A549 (cell line): ENCODE results near the gene SYNE2. TPM values are rescaled to one million over a fixed set of nuclear protein-coding genes. Genes with fewer than 3 reads are reported as not detected.
A peak's percentile ranks its signal among the peaks of the same experiment; 100 is the strongest.

Experiments used
- ATAC-seq, 2 experiments: fragments of 200-7000 bp in 1 of 2; fragments of >200 bp in 1 of 2; cut with Nextera tagmentation in 1 of 2; cut with Tn5 transposase in 1 of 2; 3 replicates each; pipeline versions ENCODE4 v1.8.0 to v1.9.1; 2018 to 2020; ENCODE audit warnings: mild to moderate bottlenecking in 1 of 2, moderate library complexity in 1 of 2
- CTCF ChIA-PET: fragments of 300-600 bp; sonication (Branson Sonifier 250); formaldehyde crosslinking; extraction: SDS; loops from one replicate; lab custom pipeline; 2021; ENCODE audit warnings: antibody characterized with exemption, inconsistent platforms; lab: Yijun Ruan, JAX
- POLR2A ChIA-PET: fragments of 350-600 bp; formaldehyde crosslinking; extraction: SDS; loops from one replicate; lab custom pipeline; 2021; ENCODE audit warnings: antibody characterized with exemption, inconsistent platforms; lab: Yijun Ruan, JAX
- DNase-seq, 2 experiments: peaks; one replicate each; pipeline versions ENCODE4 v3.0.0 to v3.0.0-alpha.2; 2011 to 2016; ENCODE audit warnings: low read depth in 1 of 2, low spot score in 1 of 2
- FAIRE-seq: peaks from 2 replicates; lab custom pipeline; 2011; peaks lifted over from hg19 to GRCh38; lab: Jason Lieb, UNC
- H3K27ac ChIP-seq, 2 experiments: fragments of >200 bp; sonication (Bioruptor Twin); formaldehyde crosslinking; 3 replicates each; pipeline ENCODE4 v1.5.1; 2016 to 2017
- H3K4me1 ChIP-seq: fragments of >200 bp; sonication (Bioruptor Twin); formaldehyde crosslinking; 3 replicates; pipeline ENCODE4 v1.6.1; 2016
- H3K4me2 ChIP-seq: fragments of >200 bp; sonication (Bioruptor Twin); formaldehyde crosslinking; 3 replicates; pipeline ENCODE4 v1.6.1; 2016
- H3K4me3 ChIP-seq: fragments of >200 bp; sonication (Bioruptor Twin); formaldehyde crosslinking; 3 replicates; pipeline ENCODE4 v1.5.1; 2016
- H3K9me3 ChIP-seq: fragments of >200 bp; sonication (Bioruptor Twin); formaldehyde crosslinking; 3 replicates; pipeline ENCODE4 v1.6.1; 2016
- CBX2 ChIP-seq: fragments of 200-600 bp; sonication (generic); IDR thresholded peaks from 2 replicates; pipeline ENCODE4 v1.6.1; 2016; ENCODE audit warnings: low read depth, mild to moderate bottlenecking, borderline replicate concordance
- CBX8 ChIP-seq: fragments of 200-600 bp; sonication (generic); IDR thresholded peaks from 2 replicates; pipeline ENCODE4 v1.6.1; 2016
- CHD2 ChIP-seq: fragments of 150-350 bp; IDR thresholded peaks from 2 replicates; pipeline ENCODE4 v1.6.1; 2014; ENCODE audit warnings: low read length; ENCODE audit not compliant: partially characterized antibody
- CTCF ChIP-seq: fragments of >200 bp; sonication (Bioruptor Twin); formaldehyde crosslinking; IDR thresholded peaks from 3 replicates; pipeline ENCODE4 v1.5.1; 2016
- ELK1 ChIP-seq: fragments of 150-350 bp; IDR thresholded peaks from 2 replicates; pipeline ENCODE4 v1.6.1; 2014; ENCODE audit warnings: low read depth, mild to moderate bottlenecking, low read length
- EP300 ChIP-seq, 2 experiments: fragments of >200 bp; sonication (Bioruptor Twin); formaldehyde crosslinking; IDR thresholded peaks; 2 replicates in 1 of 2; 3 replicates in 1 of 2; pipeline ENCODE4 v1.6.1; 2016 to 2017
- FOSL2 ChIP-seq, 2 experiments: fragments of 450-650 bp in 1 of 2; fragments of >200 bp in 1 of 2; sonication (Bioruptor Twin) in 1 of 2; formaldehyde crosslinking; IDR thresholded peaks; 2 replicates each; pipeline versions ENCODE4 v1.5.0 to v1.6.1; 2016 to 2020; ENCODE audit warnings: mild to moderate bottlenecking in 1 of 2, moderate library complexity in 1 of 2
- GATA3 ChIP-seq: IDR thresholded peaks from 2 replicates; pipeline ENCODE4 v1.6.1; 2012; ENCODE audit warnings: borderline replicate concordance
- HOXB5 ChIP-seq: fragments of 250-450 bp; sonication (Bioruptor Pico); IDR thresholded peaks from 2 replicates; pipeline ENCODE4 v1.5.0; 2020; ENCODE audit warnings: mild to moderate bottlenecking, moderate library complexity
- JUNB ChIP-seq: fragments of >200 bp; sonication (Bioruptor Twin); formaldehyde crosslinking; IDR thresholded peaks from 2 replicates; pipeline ENCODE4 v1.6.1; 2016
- RAD21 ChIP-seq, 2 experiments: fragments of >200 bp in 1 of 2; sonication (Bioruptor Twin) in 1 of 2; formaldehyde crosslinking in 1 of 2; IDR thresholded peaks in 1 of 2; conservative IDR thresholded peaks in 1 of 2; 2 replicates in 1 of 2; 3 replicates in 1 of 2; pipeline ENCODE4 v1.6.1; 2012 to 2018; ENCODE audit warnings: inconsistent platforms in 1 of 2
- RCOR1 ChIP-seq: fragments of 150-350 bp; IDR thresholded peaks from 2 replicates; pipeline ENCODE4 v1.6.1; 2014; ENCODE audit warnings: antibody characterized with exemption, low read length, low read depth
- REST ChIP-seq: fragments of 200-600 bp; sonication (generic); IDR thresholded peaks from 2 replicates; pipeline ENCODE4 v1.6.1; 2016; ENCODE audit warnings: antibody characterized with exemption, mild to moderate bottlenecking, moderate library complexity
- RFX5 ChIP-seq: fragments of 450-650 bp; IDR thresholded peaks from 2 replicates; pipeline ENCODE4 v1.7.1; 2014; ENCODE audit warnings: antibody characterized with exemption, mild to moderate bottlenecking, moderate library complexity
- ZC3H11A ChIP-seq: fragments of 450-650 bp; IDR thresholded peaks from 2 replicates; pipeline ENCODE4 v1.6.1; 2014; ENCODE audit warnings: antibody characterized with exemption, mild to moderate bottlenecking
- ZFP36 ChIP-seq: fragments of 450-650 bp; IDR thresholded peaks from 2 replicates; pipeline ENCODE4 v1.6.1; 2014; ENCODE audit warnings: borderline replicate concordance; ENCODE audit not compliant: partially characterized antibody
- WGBS: methylation state at CpG from one replicate; pipeline ENCODE4 v1.1.6; 2017; ENCODE audit errors: missing lambda C conversion rate; 5-methylcytosine and 5-hydroxymethylcytosine counted together
- polyA plus RNA-seq, 4 experiments: library from polyadenylated mRNA; depleted of rRNA in 3 of 4; stranded (reverse); fragments of >200 nt; fragmentation: RNase III in 1 of 4; extraction: RNeasy Plus Mini Kit Qiagen cat#74134 plus additional on column Dnase treatment in 1 of 4; gene quantifications; 2 replicates in 3 of 4; 3 replicates in 1 of 4; pipeline ENCODE4 v1.2.3, GENCODE V29; 2011 to 2017
- TF ChIP-seq, protein P1 (sequence below): fragments of 250-450 bp; sonication (Bioruptor Pico); IDR thresholded peaks from 2 replicates; pipeline ENCODE4 v1.5.0; 2021; ENCODE audit warnings: mild to moderate bottlenecking, moderate library complexity, borderline replicate concordance

The SYNE2 gene
- polyA plus RNA-seq, 2 of the 4 experiments (the other 2 are of a cell fraction) = 3.4 to 11.3 TPM

GRCh38 chr14:64107438-64107837 is 254.6 kb downstream of the SYNE2 start:
- Histone ChIP-seq H3K4me2 (no peak overlapping the region), H3K27ac (no peak overlapping the region)
- DNase-seq = no peak
- FAIRE-seq = peak; percentile 36
- CTCF ChIA-PET = interaction anchor here (1.2 kb wide), 1 partner anchor 96 kb away, joined by 3 read pairs; no protein-coding TSS in a partner anchor
- WGBS = 92% methylated on average over 2 of the region's 2 CpGs
- no peak for TF ChIP-seq CTCF
- no peak for TF ChIP-seq ZC3H11A
- TF ChIP-seq GATA3 = no peak
- TF ChIP-seq JUNB = no peak
- no peak for TF ChIP-seq HOXB5
- no peak for TF ChIP-seq CBX8
- no peak for TF ChIP-seq CBX2
- no peak for TF ChIP-seq EP300 (IDR thresholded peaks at IDR 0.05)
- TF ChIP-seq REST = no peak
- TF ChIP-seq, all 56 proteins: peak for 0
- H3K4me1 ChIP-seq = no peaks in the 10 kb centered on the region
- POLR2A ChIA-PET = no interaction called here
- H3K9me3 ChIP-seq = no peaks in the 10 kb centered on the region
- no peak for ATAC-seq
- H3K4me3 ChIP-seq = no peak overlapping the region

DNA sequence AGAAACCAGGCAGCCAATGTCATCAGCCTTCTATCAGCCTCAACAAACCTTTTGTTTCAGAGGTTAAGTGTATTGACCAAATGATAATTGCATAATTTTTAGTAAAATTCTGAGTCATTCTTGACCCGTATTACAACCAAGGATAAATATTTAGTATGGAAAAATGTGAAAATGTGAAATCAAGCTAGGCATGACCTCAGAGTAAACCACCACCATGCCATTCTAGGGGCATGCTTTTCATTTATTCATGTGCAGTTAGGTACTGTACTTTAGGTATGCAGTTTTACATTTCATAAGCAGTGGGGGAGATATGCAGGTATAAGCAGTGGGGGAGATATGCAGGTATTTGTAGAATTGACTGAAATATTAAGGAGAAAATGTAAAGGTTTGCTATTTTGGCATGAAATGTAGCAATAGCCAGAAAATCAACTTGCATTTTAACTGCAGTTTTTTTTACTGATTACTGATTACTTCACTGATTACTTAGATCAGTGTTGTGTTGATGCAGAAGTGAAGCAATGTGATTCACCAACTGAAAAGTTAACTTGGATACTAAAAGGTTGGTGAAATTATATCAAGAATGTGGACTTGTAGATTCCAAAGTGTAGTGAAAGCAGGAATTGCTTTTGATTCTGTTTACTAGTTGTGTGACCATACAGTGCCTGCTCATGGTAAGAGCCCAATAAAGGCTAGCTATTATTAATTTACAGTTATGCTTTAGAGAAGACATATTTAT is 257.2 kb downstream of the SYNE2 start:
- no peaks in the 10 kb centered on the region for H3K4me1 ChIP-seq
- H3K4me3 ChIP-seq = no peak overlapping the region
- 68% methylated on average over 1 of the region's 1 CpG for WGBS
- H3K9me3 ChIP-seq = no peaks in the 10 kb centered on the region
- no peak overlapping the region for H3K4me2 ChIP-seq
- CTCF ChIA-PET = interaction anchor here (0.9 kb wide), 1 partner anchor 194 kb away, joined by 3 read pairs; no protein-coding TSS in a partner anchor
- DNase-seq (no peak), ATAC-seq (no peak), FAIRE-seq (no peak)
- H3K27ac ChIP-seq = no peak overlapping the region
- TF ChIP-seq ELK1 (no peak), RFX5 (no peak), ZFP36 (no peak), FOSL2 (IDR thresholded peaks at IDR 0.05) (no peak), FOSL2 (CRISPR knock-in tag; IDR thresholded peaks at IDR 0.05) (no peak), CHD2 (no peak), RCOR1 (no peak), RAD21 (conservative IDR thresholded peaks at IDR 0.05 in 1 of 2, IDR thresholded peaks at IDR 0.05 in 1 of 2) (no peak)
- TF ChIP-seq, protein P1, sequence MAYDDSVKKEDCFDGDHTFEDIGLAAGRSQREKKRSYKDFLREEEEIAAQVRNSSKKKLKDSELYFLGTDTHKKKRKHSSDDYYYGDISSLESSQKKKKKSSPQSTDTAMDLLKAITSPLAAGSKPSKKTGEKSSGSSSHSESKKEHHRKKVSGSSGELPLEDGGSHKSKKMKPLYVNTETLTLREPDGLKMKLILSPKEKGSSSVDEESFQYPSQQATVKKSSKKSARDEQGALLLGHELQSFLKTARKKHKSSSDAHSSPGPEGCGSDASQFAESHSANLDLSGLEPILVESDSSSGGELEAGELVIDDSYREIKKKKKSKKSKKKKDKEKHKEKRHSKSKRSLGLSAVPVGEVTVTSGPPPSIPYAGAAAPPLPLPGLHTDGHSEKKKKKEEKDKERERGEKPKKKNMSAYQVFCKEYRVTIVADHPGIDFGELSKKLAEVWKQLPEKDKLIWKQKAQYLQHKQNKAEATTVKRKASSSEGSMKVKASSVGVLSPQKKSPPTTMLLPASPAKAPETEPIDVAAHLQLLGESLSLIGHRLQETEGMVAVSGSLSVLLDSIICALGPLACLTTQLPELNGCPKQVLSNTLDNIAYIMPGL (CRISPR knock-in tag) = no peak
- POLR2A ChIA-PET = no interaction called here
